ENCODE data around the gene RYR3. TPM values are rescaled to one million over a fixed set of nuclear protein-coding genes. Genes with fewer than 3 reads are reported as not detected.

RYR3 gene
- polyA plus RNA-seq, 3 donors: 0.02 to 4.4 (median 0.80) TPM

DNA sequence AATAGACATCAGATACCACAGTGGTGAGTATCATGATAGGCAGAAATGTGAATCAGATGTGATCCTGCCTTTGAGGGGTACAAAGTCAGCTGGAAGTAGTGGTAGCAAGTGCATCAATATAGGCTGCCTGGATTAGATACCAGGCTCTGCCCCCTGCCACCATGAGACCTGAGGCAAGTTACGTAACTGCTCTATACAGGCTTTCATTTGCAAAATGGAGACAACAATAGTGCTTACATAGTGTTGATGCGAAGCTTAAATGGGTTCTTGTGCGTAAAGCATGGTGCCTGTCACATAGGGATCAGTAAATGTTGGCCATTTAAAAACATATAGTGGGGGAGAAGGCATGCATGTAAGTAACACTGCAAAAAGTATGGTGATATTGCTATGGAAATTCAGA, 158.0 kb downstream of the RYR3 start:
- WGBS, 3 donors: 72 to 82% (median 78%) methylated on average over 3 of the region's 3 CpGs
- no peak overlapping the region for H3K27ac ChIP-seq (ENCODE audit: low read depth, low read length)

DNA sequence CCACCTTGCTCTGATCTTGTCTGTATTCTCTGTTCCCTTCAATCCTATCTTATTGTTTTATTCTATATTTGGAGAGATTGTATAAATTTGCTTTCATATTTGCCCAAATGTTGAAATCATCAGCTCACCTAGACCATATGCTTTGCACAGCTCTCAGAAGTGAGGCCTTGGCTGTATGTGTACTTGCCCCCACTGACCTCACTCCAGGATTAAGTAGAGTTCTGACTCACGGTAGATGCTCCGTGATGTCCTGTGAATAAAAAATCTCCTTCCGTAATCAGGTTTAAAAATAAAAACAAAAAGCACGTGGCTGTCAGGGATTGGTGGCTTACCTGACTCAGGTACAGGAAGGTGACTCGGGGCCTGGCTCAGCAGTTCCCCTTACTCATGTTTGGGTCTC, 162.2 kb downstream of the RYR3 start:
- H3K27ac ChIP-seq (ENCODE audit: low read depth, low read length): no peak overlapping the region
- 78 to 82% (median 81%) methylated on average over 5 of the region's 5 CpGs for WGBS, 3 donors

DNA sequence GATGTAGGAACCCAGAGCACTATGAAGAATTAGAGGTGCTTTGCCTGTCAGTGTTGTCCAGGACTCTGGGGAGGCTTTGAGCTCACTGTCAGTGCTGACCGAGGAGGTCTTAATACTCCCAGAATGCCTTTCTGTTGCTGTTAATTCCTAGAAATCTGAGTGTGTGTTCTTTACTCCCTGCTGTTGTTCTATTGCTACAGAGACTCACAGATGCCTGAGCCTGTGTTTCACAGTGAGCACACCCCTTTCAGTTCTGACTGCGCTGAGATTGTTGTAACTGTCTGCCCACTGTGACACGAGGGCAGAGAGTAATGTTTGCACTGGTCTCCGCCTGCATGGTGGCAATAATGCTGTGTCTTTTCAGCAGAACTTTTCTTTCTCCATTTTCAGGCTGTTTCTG, 162.9 kb downstream of the RYR3 start:
- WGBS, 3 donors: 60 to 75% (median 72%) methylated on average over 4 of the region's 4 CpGs
- H3K27ac ChIP-seq (ENCODE audit: low read depth, low read length): no peak overlapping the region

GRCh38 chr15:33476076-33476475, 165.3 kb downstream of the RYR3 start:
- H3K27ac ChIP-seq (ENCODE audit: low read depth, low read length): no peak overlapping the region
- 81 to 86% (median 86%) methylated on average over 4 of the region's 4 CpGs for WGBS, 3 donors

- WGBS, 3 donors: 79 to 88% (median 82%) methylated on average over 2 of the region's 2 CpGs
- H3K27ac ChIP-seq (ENCODE audit: low read depth, low read length): no peak overlapping the region
Observed at GRCh38 chr15:33476908-33477307, 166.1 kb downstream of the RYR3 start.

- WGBS, 3 donors: 91 to 95% (median 92%) methylated on average over 3 of the region's 3 CpGs
Observed at GRCh38 chr15:33489335-33489734, 178.6 kb downstream of the RYR3 start.

GRCh38 chr15:33490703-33491102, 179.9 kb downstream of the RYR3 start:
- H3K27ac ChIP-seq (ENCODE audit: low read depth, low read length): no peak overlapping the region
- 65 to 79% (median 73%) methylated on average over 1 of the region's 1 CpG for WGBS, 3 donors

More at GRCh38 chr15:33489335-33489734, 178.6 kb downstream of the RYR3 start:
- H3K27ac ChIP-seq (ENCODE audit: low read depth, low read length): no peak overlapping the region

GRCh38 chr15:33492434-33493052, 181.8 kb downstream of the RYR3 start:
- 49 to 71% (median 56%) methylated on average over 6 of the region's 6 CpGs for WGBS, 3 donors
- no peak overlapping the region for H3K27ac ChIP-seq (ENCODE audit: low read depth, low read length)

GRCh38 chr15:33494306-33494705, 183.5 kb downstream of the RYR3 start:
- H3K27ac ChIP-seq (ENCODE audit: low read depth, low read length): no peak overlapping the region

DNA sequence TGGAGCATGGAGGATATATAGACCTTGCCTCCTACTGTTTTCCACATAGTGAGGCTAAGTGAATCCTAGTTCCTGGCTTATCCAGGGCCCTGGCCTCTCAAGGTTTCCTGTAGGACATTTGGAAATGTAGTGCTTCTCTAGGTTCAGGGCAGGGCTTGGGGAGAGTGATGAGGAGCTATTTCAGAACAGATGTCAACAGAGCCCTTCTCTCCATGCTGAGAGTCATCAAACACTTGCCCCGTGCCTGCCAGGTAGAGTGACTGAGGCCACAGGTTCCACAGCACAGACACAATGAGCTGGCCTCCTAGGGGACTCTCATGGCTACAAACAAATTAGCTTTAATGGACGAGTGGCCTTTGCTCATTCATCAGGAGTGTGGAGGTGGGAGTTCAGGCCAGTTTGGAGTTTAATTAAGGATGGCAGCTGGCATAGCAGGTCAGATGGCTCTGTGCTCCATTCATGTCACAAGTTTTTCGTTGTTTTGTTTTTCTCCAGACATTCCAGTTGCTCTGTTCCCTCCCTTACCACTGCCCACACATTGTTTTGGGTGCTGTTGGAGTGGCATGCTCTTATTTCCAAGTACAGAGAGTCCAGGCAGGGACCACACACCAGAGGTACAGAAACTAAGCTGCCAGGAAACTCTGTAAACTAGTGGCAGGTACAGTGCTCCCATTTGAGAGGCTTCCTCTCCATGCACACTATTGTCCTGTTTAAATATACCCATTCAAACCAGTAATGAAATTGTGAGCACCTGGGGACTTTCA, 189.8 kb downstream of the RYR3 start:
- WGBS, 3 donors: 32 to 60% (median 53%) methylated on average over 3 of the region's 3 CpGs
- no peak overlapping the region for H3K27ac ChIP-seq (ENCODE audit: low read depth, low read length)

DNA sequence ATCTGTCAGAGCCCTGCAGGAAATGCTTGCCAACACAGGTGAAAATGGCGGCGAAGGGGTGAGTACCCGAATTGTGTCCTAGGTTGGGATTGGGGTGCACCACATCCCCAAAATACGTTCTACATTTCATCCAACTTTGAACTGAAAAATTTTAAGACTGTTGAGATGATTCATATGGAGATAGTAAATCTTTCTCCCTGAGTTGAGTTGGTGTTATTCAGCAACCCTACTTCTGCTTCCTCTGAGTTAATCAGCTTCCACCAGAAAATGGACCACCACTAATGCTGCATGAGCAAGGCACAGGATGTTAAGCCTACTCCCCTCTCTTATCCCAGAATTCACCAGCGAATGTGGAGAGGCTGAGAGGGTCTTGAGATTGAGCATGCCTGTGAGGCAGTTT, 192.9 kb downstream of the RYR3 start:
- WGBS, 3 donors: 47 to 72% (median 66%) methylated on average over 5 of the region's 5 CpGs
- no peak overlapping the region for H3K27ac ChIP-seq (ENCODE audit: low read depth, low read length)

DNA sequence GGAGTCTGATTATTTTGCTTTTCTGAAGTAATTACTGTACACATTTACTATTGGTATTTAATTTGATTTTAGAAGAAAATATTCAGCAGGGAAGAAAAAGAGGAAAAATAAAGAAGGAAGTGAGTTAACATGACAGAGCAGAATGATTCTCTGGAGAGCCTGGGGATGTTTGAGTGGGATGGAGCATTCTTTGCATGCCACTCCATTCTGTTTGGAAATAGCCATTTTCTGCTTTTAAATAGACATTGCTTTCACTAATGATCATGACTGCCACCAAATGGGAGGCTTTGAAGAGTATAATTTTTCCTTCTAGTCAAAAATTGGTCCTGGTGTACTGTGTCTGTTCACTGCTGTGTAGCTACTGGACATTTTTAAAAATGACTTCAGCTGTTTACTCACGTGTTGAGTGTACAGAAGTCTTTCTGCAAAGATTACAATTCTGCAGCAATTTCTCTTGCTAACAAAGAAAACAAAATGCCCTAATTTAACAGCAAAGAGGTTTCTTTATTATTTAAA, 196.1 kb downstream of the RYR3 start:
- WGBS, 3 donors: 12 to 42% (median 39%) methylated on average over 1 of the region's 1 CpG
- H3K27ac ChIP-seq (ENCODE audit: low read depth, low read length): no peak overlapping the region

DNA sequence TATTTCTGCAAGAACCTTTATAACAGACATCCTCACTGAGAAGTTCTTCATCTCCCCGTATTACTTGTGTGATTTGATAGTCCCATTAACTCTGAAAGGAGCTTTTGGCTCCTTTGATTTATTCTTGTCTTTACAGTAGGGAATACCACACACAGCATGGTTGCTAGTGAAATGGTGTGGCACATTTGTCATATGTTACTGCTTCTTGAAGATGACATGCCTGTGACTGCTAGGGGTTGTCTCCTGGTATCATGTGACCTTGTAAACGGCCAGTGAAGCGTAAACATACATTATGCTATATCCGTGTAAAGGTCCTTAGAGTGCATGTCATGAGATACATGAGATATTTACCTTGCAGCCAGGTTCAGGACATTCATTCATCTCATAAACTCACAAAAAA, 197.9 kb downstream of the RYR3 start:
- H3K27ac ChIP-seq (ENCODE audit: low read depth, low read length): no peak overlapping the region
- WGBS, 3 donors: 49 to 51% (median 51%) methylated on average over 4 of the region's 4 CpGs

- H3K27ac ChIP-seq (ENCODE audit: low read depth, low read length): no peak overlapping the region
- WGBS, 3 donors: 60 to 72% (median 64%) methylated on average over 2 of the region's 2 CpGs
Observed at GRCh38 chr15:33515121-33515520, 204.4 kb downstream of the RYR3 start.

DNA sequence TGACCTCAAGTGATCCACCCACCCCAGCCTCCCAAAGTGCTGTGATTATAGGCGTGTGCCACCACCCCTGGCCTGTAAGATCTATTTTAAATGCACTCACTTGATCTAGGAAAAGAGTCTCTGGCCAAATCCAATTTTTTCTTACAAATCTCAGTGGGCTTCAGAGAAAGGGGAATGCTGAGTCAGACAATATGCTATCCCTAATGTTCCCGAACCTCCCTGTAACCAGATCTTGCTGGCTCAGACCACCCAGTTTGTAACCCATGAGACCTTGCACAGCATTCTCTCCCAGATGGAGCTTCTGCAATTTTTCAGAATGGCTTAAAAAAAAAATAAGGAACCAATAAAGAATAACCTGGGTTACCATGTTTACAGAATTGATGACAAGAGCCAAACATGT, 205.8 kb downstream of the RYR3 start:
- 52 to 64% (median 58%) methylated on average over 2 of the region's 2 CpGs for WGBS, 3 donors
- H3K27ac ChIP-seq (ENCODE audit: low read depth, low read length): no peak overlapping the region

DNA sequence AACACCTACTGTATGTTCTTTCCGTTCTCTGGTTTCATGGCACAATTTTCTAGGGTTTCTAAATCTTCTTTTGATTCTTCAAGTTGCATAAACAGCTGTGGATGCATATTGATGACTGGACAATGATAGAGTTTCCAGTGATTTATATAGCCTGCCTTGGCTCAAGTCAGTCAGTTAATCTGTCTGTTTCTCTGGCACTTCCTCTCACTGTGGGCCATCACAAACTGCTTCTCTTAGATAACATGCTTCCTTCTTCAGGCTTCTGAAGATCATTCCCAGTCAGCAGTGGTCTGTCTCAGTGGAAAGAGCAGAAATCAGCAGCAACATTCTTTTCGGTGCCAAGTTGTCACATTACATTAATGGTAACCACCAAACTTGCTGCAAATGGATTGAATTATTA, 207.2 kb downstream of the RYR3 start:
- H3K27ac ChIP-seq (ENCODE audit: low read depth, low read length): no peak overlapping the region
- WGBS, 3 donors: 19 to 72% (median 41%) methylated on average over 2 of the region's 2 CpGs

DNA sequence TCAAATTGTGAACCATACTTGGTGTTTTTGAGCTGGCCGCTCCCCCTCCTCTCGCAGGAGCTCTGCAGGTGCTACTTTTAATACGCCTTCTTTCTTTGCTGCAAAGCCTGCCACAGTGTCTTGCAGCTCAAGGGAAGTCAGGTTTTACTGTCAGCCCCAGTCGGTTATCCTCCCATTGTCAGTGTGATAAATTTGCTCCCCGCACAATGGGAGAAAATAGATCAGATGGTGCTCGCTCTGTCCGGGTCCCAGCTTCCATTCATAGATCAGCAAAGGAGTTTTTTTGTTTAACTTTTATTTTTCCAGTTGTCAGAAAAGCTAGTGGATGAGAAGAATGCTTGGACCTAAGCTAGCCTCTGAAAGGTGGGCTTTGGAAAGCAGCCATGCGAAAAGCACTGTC, 207.7 kb downstream of the RYR3 start:
- WGBS, 3 donors: 59 to 62% (median 60%) methylated on average over 8 of the region's 8 CpGs
- no peak overlapping the region for H3K27ac ChIP-seq (ENCODE audit: low read depth, low read length)

DNA sequence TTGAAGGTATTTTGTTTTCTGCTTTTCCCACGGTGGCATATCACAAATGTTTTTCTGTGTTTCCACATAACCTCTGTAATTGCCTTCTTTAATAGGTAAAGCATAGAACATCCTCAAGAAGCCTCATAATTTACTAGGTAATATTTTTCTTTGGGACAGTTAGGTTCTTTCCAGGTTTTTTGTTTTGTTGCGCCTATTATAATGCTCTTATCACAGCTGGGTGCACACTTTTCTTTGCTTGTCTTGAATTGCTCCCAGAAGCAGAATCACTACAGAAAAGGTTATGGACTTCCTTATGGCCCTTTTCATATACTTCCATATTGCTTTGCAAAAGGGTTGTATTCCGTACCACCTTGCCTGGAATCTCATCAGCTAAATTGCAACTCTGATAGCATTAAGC, 213.5 kb downstream of the RYR3 start:
- WGBS, 3 donors: 85 to 87% (median 86%) methylated on average over 3 of the region's 3 CpGs
- H3K27ac ChIP-seq (ENCODE audit: low read depth, low read length): no peak overlapping the region

DNA sequence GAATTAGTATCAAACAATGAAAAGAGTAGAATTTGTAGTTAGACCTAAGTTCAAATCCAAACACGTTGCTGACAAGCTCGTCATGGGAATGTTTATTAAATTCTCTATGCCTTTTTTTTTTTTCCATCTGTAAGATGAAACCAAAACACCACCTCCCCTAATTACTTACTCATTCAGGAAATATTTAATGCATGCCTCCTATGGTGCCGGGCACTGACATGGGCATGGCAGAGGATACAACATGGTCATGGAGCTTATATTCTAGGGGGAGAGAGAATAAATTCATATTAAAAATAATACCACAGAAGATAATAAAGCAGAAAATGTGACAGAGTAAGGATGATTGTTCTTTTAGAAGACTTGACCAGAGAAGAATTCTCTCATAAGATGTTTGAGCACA, 215.8 kb downstream of the RYR3 start:
- no peak overlapping the region for H3K27ac ChIP-seq (ENCODE audit: low read depth, low read length)
- 75 to 78% (median 77%) methylated on average over 3 of the region's 3 CpGs for WGBS, 3 donors

GRCh38 chr15:33533197-33533596, 222.4 kb downstream of the RYR3 start:
- H3K27ac ChIP-seq (ENCODE audit: low read depth, low read length): no peak overlapping the region
- WGBS, 3 donors: 70 to 88% (median 83%) methylated on average over 4 of the region's 4 CpGs
